Epithelial cell of proximal tubule (primary cell): Measurements from ENCODE around the gene PTPN3. TPM values are rescaled to one million over a fixed set of nuclear protein-coding genes. Genes with fewer than 3 reads are reported as not detected.

Experiments
- DNase-seq: peaks from one replicate; pipeline ENCODE4 v3.0.0-alpha.2; 2011; ENCODE audit warnings: low read depth
- H3K4me3 ChIP-seq: 2 replicates; pipeline ENCODE4 v1.5.1; 2011; ENCODE audit warnings: low read depth, mild to moderate bottlenecking, low read length
- total RNA-seq: library from RNA; depleted of rRNA; stranded (reverse); fragments of >200 nt; gene quantifications from 2 replicates; pipeline ENCODE4 v1.2.3, GENCODE V29; 2015
- TF ChIP-seq, protein P1 (sequence below): conservative IDR thresholded peaks from 2 replicates; pipeline ENCODE4 v1.5.1; 2012; ENCODE audit warnings: low read depth, mild to moderate bottlenecking, low read length

PTPN3 gene
- total RNA-seq, 1 donor from 2014 or later = 53.0 TPM

DNA sequence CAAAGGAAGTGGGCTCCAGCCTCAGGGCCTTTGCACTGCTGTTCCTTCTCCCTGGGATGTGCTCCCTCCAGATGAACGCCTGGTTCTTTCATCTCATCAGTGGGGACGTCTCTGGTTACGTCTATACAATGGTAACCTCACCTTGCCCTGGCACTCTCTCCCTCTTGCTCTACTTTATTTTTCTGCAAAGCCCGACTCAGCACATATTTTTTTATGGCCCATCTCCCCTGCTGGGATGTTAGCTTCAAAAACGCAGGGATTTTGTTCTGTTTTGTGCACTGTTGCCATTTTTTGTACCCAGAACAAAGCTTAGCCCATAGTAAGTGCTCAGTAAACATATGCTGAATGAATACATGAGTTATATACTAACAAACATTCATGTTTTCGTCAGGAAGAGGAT lies 37.5 kb downstream of the PTPN3 start:
- no peak overlapping the region for H3K4me3 ChIP-seq
- TF ChIP-seq, protein P1, sequence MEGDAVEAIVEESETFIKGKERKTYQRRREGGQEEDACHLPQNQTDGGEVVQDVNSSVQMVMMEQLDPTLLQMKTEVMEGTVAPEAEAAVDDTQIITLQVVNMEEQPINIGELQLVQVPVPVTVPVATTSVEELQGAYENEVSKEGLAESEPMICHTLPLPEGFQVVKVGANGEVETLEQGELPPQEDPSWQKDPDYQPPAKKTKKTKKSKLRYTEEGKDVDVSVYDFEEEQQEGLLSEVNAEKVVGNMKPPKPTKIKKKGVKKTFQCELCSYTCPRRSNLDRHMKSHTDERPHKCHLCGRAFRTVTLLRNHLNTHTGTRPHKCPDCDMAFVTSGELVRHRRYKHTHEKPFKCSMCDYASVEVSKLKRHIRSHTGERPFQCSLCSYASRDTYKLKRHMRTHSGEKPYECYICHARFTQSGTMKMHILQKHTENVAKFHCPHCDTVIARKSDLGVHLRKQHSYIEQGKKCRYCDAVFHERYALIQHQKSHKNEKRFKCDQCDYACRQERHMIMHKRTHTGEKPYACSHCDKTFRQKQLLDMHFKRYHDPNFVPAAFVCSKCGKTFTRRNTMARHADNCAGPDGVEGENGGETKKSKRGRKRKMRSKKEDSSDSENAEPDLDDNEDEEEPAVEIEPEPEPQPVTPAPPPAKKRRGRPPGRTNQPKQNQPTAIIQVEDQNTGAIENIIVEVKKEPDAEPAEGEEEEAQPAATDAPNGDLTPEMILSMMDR = no peak
- no peak for DNase-seq

DNA sequence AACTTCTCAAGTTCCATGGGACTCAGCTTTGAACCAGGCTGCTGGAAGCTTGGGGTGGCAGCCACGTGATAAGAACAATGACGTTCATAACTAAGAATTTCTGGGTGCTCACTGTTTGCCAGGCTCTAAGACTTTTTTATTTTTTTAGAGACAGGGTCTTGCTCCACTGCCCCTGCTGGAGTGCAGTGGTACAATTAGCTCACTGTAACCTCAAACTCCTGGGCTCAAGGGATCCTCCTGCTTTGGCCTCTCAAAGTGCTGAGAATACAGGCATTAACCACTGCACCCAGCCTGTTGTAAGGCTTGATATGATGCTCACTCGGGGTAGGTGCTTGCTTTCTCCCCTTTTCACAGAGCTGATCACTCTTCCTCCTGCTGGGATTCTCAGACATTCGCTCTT lies 38.7 kb downstream of the PTPN3 start:
- TF ChIP-seq, protein P1 = no peak
- DNase-seq = no peak
- H3K4me3 ChIP-seq = no peak overlapping the region

DNA sequence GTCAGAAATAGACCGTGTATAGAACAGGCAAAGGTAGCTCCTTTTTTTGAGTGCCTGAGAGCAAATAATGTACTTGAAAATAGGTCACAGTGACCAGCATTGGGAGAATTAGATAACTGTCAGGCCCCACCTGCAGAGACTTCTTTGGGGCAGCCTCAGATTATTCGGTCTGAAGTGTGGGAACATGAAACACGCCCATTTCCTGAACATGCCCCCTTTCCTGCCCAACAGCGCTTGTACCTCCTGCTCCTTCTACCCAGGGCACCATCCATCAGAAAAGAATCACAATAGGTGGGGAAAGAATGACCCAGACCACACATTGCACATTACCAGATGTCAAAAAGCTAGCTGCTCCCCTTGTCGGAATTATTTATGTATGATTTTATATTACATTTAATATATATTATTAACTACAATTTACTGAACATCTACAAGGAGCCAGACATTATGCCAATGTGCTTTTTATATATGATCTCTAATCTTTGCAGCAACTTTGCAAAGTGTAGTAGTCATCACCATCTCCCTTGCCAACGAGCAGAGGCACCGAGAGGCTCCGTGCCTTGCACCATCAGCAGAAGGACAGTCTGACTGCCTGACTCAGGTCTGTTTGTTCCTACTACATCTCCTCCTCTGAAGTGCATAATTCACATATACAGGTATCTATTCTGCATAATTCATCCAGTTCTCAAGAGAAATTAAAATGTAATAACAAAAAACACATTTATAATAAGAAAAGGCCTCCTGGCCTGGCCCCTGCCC lies 39.5 kb downstream of the PTPN3 start:
- H3K4me3 ChIP-seq = no peak overlapping the region
- TF ChIP-seq, protein P1 = no peak
- no peak for DNase-seq

DNA sequence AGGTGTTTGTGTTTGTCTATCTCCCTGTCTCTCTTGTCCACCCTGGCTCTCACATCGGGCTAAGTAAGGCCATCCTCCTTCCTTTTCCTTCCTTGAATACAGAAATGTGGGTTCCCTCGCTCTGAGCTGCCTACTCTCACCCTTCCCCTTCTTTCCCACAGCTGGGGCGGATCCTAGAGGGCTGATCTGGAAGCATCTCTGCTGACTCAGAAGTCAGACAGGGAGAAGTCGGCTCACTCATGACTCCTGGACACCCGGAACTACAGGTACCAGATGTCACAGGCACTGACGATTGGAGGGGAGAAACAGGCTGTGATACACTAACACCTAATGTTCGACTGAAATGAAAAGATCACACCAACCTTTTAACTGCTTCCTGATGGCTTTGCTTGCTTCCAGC lies 41.3 kb downstream of the PTPN3 start:
- TF ChIP-seq, protein P1 = no peak
- no peak for DNase-seq
- H3K4me3 ChIP-seq = no peak overlapping the region

DNA sequence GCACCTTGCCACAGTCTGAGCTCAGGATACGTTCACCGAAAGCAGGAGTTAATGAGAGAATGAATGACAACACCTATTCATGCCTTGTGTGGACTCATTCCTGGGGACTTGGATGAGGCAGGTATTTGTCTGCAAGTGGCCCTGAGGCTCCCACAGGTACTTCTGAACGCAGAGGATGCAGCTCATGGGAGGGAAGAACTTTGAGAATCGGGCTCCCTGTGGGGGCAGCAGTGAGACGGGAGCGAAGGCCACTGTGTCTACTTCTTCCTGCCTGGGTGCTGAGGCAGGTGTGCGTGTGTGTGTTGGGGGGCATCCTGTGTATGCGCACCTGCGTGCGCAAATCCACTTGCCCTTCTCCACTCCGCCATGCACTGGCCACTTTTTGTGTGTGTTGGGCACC lies 42.2 kb downstream of the PTPN3 start:
- DNase-seq = no peak
- TF ChIP-seq, protein P1 = no peak
- no peak overlapping the region for H3K4me3 ChIP-seq

DNA sequence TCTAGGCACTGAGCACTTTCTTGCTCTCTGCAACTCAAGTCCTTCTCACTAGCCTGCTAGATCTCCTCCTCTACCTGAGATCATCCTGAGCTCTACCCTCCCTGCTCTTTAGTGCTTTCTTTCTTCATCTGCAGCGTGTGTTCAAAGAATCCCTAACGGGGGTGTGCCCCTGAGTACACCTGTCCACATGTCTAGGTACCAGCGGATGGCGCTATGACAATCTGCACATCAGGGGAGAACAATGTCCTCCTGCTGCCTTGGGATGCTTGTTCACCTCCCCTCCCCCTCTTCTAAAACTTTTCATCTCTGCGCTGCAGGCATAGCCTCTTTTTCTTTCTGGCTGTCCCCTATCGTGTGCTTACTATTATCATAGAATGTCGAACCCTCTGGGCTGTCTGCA lies 42.7 kb downstream of the PTPN3 start:
- H3K4me3 ChIP-seq = no peak overlapping the region
- TF ChIP-seq, protein P1 = peak; percentile 20
- DNase-seq = no peak

DNA sequence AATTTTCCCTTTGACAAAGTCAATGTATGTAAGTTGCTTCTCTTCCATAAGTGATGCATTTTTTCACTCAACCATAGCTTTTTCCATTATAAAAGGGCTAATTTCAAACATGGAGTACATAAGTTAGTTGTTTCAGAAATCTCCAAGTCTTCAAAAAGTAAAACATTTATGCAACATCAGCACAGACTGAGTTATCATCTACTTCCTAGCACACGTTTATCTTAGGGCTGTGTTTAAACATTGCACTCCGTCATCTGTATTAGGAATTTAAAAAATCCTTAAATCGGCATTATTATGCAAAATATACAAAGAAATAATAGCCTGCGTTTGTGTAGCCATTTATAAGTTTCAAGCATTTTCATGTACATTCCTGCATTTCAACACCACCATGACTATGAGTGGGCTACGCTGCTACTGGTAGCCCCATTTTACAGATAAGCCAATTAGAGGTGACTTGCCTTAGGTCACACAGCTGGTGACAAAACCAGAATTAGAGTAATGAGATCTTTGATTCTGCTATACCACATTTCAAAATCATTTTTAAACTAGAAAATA lies 43.4 kb downstream of the PTPN3 start:
- DNase-seq = no peak
- no peak overlapping the region for H3K4me3 ChIP-seq
- TF ChIP-seq, protein P1 = no peak
